ENCODE data around the gene ALKBH5.

ALKBH5 gene

DNA sequence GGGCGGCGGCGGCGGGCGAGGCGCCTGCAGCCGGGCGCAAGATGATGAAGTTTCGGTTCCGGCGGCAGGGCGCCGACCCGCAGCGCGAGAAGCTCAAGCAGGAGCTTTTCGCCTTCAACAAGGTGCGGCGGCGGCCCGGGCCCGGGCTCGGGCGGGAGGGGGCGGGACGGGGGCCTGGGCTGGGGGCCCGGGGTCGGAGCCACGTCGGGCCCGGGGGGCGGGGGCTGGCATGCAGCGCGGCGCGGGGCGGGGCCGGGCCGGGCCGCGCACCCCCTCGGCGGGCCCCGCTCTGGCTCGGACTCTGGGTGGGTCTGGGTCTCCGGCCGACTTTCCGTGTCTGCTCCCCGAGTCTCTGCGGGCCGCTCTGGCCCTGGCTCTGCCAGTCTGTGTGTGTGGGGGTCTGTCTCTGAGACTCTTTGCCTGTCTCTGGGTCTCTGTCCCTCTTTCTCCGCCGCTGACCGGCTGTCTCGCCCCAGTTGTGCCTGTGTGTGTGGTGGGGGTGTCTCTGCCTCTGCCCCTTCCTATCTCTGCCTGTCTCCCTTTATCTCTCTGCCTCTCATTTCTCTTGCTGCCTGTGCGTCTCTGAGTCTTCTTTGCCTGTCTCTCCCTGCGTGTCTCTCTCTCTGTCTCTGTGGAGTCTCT, 42.1 kb downstream of the ALKBH5 start:
- no peak for DNase-seq

- DNase-seq, result peak; percentile 33
Observed at GRCh38 chr17:18226284-18226945, 42.8 kb downstream of the ALKBH5 start.

DNA sequence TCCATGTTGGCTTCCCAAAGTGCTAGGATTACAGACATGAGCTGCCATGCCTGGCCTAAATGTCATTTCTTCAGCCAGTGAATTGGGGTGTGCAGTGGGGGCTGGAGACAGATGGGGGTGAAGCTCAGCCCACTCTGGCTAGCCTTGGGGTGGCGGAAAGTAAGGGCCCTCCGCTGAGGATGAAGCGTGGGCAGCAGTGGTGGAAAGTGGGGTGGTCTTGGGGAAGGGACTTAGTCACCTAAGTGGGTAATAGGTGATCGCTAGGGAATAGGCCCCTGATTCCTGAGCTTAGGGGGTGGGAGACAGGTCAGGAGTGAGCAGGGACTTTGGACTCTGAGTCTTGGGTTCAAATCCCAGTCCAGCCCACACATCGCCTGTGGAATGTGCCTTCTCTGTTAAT, 44.0 kb downstream of the ALKBH5 start:
- DNase-seq, result no peak

DNA sequence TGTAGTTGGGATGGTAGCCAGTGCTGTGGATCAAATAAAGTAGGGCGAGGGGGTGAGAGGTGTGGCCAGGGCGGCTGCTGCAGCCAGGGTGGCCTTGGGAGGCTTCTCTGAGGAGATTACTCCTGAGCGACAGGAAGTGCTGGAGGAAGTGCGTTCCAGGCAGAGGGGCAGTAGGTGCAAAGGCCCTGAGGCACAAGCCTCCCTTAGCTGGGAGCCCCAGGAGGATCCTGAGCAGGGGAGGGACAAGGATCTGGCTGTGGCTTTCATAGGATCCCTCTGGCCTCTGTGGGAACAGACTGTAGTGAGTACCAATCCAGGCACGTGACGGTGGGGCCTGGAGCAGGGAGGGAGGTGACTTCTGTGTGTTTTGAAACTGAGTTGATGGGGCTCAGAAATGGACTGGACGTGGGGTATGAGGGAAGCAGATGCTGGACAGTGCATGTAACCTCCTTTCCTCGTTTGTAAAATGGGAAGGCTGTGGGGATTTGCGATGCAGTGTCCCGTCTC, 44.6 kb downstream of the ALKBH5 start:
- DNase-seq, result no peak

- no peak for DNase-seq
Observed at GRCh38 chr17:18229254-18229653, 45.6 kb downstream of the ALKBH5 start.

DNA sequence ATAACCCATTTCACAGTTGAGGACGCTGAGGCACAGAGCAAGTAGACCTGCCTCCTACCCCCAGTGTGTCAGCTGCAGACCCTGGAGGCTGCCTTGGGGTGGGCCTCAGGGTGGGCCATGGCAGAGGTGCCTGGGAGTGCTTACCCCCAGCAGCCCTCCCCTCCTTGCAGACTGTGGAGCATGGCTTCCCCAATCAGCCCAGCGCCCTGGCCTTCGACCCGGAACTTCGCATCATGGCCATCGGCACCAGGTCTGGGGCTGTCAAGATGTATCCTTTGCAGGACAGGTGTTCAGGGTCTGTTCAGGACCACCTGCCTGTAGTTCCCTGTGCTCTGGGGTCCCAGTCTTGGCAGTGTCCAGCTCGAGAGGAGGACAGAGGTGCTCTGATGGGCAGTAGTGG, 46.1 kb downstream of the ALKBH5 start:
- no peak for DNase-seq

- DNase-seq, result no peak
Observed at GRCh38 chr17:18230288-18231141, 46.9 kb downstream of the ALKBH5 start.

- no peak for DNase-seq
Observed at GRCh38 chr17:18231164-18231563, 47.5 kb downstream of the ALKBH5 start.

DNA sequence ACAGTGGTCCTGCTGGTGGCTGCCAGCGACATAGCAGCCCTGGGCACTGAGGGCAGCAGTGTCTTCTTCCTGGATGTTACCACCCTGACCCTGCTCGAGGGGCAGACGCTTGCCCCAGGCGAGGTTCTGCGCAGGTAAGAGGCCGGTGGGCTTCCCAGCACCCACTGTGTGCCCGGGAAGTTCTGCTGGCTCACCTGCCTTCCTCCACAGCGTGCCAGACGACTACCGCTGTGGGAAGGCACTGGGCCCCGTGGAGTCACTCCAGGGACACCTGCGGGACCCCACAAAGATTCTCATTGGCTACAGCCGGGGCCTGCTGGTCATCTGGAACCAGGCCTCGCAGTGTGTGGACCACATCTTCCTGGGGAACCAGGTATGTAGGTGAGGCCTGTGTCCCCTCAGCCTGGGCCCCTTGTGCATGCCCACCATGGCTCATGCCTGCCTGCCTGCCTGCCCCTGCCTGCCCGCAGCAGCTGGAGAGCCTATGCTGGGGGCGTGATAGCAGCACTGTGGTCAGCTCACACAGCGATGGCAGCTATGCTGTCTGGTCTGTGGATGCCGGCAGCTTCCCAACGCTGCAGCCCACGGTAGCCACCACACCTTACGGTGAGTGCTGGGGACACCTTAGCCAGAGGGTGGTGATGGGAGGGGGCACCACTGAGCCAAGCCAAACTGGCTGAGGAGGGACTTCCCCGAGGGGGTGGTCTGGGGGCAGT, 50.3 kb downstream of the ALKBH5 start:
- no peak for DNase-seq

DNA sequence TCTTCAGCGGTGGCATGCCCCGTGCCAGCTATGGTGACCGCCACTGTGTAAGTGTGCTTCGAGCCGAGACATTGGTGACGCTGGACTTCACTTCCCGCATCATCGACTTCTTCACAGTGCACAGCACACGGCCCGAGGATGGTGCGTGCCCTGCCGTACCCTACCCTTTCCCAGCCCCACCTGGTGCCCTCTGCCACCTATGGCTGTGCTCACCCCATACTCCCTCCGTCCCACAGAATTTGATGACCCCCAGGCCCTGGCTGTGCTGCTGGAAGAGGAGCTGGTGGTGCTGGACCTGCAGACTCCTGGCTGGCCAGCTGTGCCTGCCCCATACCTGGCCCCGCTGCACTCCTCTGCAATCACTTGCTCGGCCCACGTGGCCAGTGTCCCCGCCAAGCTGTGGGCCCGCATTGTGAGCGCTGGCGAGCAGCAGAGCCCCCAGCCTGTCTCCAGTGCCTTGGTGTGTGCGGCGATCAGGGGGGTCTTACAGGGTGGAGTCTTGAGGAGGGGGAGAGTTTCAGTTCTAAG, 51.3 kb downstream of the ALKBH5 start:
- no peak for DNase-seq

GRCh38 chr17:18235743-18236256, 52.2 kb downstream of the ALKBH5 start:
- peak; percentile 75 for DNase-seq

DNA sequence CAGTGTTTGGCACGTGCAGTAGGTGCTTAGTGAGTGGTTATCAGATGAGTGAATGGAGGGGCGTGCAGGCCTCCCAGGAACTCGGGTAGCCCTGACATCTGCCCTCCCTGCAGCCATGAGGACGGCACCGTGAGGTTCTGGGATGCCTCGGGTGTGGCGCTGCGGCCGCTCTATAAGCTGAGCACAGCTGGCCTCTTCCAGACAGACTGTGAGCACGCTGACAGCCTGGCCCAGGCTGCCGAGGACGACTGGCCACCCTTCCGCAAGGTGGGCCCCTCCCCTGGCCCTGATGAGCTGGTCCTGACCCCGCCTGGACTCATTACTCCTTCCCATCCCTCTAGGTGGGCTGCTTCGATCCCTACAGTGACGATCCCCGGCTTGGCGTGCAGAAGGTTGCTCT, 52.9 kb downstream of the ALKBH5 start:
- no peak for DNase-seq

DNA sequence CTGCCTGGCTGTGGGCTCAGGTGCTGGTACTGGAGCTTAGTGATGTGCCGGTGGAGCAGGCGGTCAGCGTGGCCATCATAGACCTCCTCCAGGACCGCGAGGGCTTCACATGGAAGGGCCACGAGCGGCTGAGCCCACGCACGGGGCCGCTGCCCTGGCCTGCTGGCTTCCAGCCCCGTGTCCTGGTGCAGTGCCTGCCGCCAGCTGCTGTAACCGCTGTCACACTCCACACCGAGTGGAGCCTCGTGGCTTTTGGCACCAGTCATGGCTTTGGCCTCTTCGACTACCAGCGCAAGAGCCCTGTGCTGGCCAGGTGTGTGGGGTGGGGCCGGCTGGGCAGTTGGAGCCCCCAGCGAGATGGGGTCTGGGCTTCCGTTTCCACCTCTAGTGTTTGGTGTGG, 53.8 kb downstream of the ALKBH5 start:
- no peak for DNase-seq

- no peak for DNase-seq
Observed at GRCh38 chr17:18238299-18238698, 54.7 kb downstream of the ALKBH5 start.

GRCh38 chr17:18240449-18240848, 56.8 kb downstream of the ALKBH5 start:
- no peak for DNase-seq

DNA sequence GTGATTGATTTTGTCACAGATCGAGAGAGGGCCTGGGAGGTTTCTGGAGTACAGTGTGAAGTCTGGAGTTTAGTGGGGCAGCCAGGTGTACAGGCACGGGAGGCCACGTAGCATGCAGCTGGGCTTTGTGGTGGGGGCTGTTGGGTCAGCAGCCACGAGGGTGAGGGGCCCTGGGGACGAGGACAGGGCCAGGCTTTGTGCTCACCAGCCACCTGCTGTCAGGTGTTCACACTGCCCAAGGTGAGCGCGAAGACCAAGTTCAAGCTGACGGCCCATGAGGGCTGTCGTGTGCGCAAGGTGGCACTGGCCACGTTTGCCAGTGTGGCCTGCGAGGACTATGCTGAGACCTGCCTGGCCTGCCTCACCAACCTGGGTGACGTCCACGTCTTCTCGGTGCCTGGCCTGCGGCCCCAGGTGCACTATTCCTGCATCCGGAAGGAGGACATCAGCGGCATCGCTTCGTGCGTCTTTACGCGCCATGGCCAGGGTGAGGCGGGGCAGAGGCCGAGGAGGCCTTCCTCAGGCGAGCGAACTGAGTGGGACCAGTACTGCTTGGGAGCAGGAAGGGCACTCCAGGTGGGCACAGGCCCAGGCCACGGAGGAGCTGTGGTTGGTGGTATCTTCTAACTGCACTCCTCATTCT, 57.7 kb downstream of the ALKBH5 start:
- DNase-seq, result no peak

DNA sequence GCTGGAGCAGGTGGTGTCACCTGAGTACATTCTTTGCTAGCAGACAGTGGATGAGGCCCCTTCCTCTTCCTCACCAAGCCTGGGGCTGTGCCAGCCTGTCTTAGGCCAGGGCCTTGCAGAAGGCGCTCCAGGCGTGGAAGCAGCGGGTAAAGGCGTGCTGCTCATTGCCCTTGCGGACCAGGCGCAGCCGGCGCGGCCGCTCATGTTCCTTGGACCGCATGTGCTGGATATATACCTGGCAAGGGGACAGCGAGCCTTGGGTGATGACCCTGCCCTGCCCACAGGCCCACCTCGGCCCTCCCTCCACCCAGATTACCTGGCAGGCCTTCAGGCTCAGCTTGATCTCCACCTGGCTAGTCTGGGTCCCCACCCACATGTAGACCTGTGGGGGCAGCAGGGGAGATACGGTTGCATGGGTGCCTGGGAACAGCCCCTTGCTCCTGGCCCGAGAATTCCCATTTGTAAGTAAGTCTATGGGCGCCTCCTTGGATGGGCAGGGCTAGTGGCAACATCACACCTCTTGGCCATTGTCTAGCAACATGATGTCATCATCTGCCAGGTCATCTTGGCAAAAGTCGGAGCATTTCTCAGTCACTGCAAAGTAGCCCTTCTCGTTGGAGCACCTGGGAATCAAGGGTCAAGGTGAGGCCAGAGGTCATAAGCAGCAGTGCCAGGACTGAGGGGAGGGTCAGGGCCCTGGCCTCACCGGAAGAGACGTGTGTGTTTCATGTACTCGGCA, 61.6 kb downstream of the ALKBH5 start:
- no peak for DNase-seq

GRCh38 chr17:18246109-18246725, 62.6 kb downstream of the ALKBH5 start:
- no peak for DNase-seq

GRCh38 chr17:18246880-18247612, 63.4 kb downstream of the ALKBH5 start:
- peak; percentile 81 for DNase-seq

GRCh38 chr17:18247613-18248001, 64.0 kb downstream of the ALKBH5 start:
- no peak for DNase-seq
